ENCODE data around the gene HOXB3. TPM values are rescaled to one million over a fixed set of nuclear protein-coding genes. Genes with fewer than 3 reads are reported as not detected.
"Not testable (repeated sequence)": the region's sequence is repeated elsewhere in the genome, so short reads cannot be mapped to it uniquely, and the experiment has no call there.

HOXB3 gene
- total RNA-seq, 4 donors from 2014 or later: 1.3 to 5.5 (median 2.2) TPM

DNA sequence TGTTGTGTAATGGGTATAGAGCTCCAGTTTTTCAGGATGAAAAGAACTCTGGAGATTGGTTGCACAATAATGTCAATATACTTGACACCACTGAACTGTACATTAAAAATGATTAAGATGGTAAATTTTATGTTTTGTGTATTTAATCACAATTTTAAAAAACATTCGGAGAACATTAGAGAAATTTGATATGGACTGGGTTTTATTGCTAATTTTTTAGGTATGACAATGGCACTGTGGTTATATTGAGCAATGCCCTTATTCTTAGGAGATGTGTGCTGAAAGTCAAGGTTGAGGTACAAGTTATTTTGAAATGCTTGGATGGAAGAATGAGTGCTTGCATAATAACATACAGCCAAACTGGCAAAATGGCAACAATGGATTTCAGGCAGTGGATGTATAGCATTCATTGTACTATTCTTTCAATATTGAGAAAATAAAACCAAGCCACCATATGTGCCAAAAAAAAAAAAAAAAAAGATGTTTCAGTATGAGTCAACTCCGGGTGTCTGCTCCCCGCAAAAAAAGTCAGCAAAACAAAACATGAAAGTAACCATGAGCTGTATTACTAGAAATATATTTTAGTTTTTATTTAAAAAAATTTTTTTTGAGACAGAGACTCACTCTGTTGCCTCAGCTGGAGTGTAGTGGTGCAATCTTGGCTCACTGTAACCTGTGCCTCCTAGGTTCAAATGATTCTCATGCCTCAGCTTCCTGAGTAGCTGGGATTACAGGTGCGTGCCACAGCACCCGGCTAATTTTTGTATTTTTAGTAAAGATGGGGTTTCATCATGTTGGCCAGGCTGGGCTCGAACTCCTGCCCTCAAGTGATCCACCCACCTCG lies 79.1 kb downstream of the HOXB3 start:
- no peak for TF ChIP-seq POLR2A (IDR thresholded peaks at IDR 0.05)
- TF ChIP-seq, protein P1, sequence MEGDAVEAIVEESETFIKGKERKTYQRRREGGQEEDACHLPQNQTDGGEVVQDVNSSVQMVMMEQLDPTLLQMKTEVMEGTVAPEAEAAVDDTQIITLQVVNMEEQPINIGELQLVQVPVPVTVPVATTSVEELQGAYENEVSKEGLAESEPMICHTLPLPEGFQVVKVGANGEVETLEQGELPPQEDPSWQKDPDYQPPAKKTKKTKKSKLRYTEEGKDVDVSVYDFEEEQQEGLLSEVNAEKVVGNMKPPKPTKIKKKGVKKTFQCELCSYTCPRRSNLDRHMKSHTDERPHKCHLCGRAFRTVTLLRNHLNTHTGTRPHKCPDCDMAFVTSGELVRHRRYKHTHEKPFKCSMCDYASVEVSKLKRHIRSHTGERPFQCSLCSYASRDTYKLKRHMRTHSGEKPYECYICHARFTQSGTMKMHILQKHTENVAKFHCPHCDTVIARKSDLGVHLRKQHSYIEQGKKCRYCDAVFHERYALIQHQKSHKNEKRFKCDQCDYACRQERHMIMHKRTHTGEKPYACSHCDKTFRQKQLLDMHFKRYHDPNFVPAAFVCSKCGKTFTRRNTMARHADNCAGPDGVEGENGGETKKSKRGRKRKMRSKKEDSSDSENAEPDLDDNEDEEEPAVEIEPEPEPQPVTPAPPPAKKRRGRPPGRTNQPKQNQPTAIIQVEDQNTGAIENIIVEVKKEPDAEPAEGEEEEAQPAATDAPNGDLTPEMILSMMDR (IDR thresholded peaks at IDR 0.05 in 4 of 5, conservative IDR thresholded peaks at IDR 0.05 in 1 of 5): no peak
- intact Hi-C loops (cut with DNase I; ENCODE audit: low total_unique reads): no loop called here
- no peak overlapping the region for H3K4me3 ChIP-seq
- no peaks in the 10 kb centered on the region for H3K36me3 ChIP-seq
- ATAC-seq: no peak
- in situ Hi-C loops (cut with MboI; ENCODE audit: low sequenced_read_pairs in 4 of 4): no loop called here
- H3K4me1 ChIP-seq: no peaks in the 10 kb centered on the region
- H3K9me3 ChIP-seq: no peaks in the 10 kb centered on the region
- H3K27ac ChIP-seq: no peak overlapping the region
- no peak for DNase-seq
- peaks cover 13 to 40% (median 35%) of the 10 kb centered on the region in 3 donors for H3K27me3 ChIP-seq

DNA sequence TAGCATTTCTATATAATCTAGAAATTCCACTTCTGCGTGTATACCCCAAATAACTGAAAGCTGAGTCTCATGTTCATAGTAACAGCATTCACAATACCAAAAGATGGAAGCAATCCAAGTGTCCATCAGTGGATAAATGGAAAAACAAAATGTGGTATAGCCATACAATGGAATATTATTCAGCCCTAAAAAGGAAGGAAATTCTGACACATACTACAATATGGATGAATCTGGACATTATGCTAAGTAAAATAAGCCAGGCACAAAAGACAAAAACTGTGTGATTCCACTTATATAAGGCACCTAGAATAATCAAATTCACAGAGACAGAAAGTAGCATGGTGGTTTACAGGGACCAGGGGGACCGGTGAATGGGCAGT lies 79.7 kb downstream of the HOXB3 start:
- in situ Hi-C loops (cut with MboI; ENCODE audit: low sequenced_read_pairs in 4 of 4): no loop called here
- no peak overlapping the region for H3K4me3 ChIP-seq
- intact Hi-C loops (cut with DNase I; ENCODE audit: low total_unique reads): no loop called here

DNA sequence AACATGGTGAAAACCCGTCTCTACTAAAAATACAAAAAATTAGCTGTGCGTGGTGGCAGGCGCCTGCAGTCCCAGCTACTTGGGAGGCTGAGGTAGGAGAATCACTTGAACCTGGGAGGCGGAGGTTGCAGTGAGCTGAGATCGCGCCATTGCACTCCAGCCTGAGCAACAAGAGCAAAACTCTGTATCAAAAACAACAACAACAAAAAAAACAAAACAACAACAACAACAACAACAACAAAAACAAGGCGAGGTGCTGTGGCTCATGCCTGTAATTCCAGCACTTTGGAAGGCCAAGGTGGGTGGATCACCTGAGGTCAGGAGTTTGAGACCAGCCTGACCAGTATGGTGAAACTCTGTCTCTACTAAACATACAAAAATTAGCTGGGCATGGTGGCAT lies 80.3 kb downstream of the HOXB3 start:
- H3K4me1 ChIP-seq; H3K4me3 ChIP-seq; ATAC-seq; H3K36me3 ChIP-seq; H3K9me3 ChIP-seq; in situ Hi-C loops (cut with MboI; ENCODE audit: low sequenced_read_pairs in 4 of 4); DNase-seq; H3K27ac ChIP-seq; intact Hi-C loops (cut with DNase I; ENCODE audit: low total_unique reads): not testable (repeated sequence)
- H3K27me3 ChIP-seq: peaks cover 10 to 29% (median 23%) of the 10 kb centered on the region in 3 donors

More for the DNA sequence above, 79.7 kb downstream of the HOXB3 start:
- DNase-seq: no peak
- TF ChIP-seq, protein P1 (IDR thresholded peaks at IDR 0.05 in 4 of 5, conservative IDR thresholded peaks at IDR 0.05 in 1 of 5): no peak
- no peak for TF ChIP-seq POLR2A (IDR thresholded peaks at IDR 0.05)
- H3K36me3 ChIP-seq: no peaks in the 10 kb centered on the region
- peaks cover 13 to 36% (median 29%) of the 10 kb centered on the region in 3 donors for H3K27me3 ChIP-seq
- no peaks in the 10 kb centered on the region for H3K9me3 ChIP-seq
- no peaks in the 10 kb centered on the region for H3K4me1 ChIP-seq
- ATAC-seq: no peak
- H3K27ac ChIP-seq: no peak overlapping the region

DNA sequence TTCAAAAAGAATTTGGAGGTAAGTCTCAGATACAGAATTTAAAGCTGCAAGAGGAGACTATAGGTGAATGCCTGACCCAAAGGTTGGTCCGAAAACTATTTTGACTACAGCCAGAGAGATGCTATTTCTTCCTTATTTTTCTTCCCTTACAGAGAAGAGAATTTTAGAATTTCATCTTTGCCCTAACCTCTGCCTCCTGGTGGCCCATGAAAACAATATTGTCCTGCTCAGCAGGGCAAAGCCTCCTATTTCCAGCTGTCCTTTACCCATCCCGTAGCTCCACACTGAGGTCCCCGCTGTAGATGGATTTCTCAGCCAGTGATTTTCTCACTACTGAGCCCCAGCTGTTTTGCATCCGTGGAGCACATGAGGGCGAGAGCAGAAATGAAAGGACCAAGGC lies 83.8 kb downstream of the HOXB3 start:
- in situ Hi-C loops (cut with MboI; ENCODE audit: low sequenced_read_pairs in 4 of 4): no loop called here

DNA sequence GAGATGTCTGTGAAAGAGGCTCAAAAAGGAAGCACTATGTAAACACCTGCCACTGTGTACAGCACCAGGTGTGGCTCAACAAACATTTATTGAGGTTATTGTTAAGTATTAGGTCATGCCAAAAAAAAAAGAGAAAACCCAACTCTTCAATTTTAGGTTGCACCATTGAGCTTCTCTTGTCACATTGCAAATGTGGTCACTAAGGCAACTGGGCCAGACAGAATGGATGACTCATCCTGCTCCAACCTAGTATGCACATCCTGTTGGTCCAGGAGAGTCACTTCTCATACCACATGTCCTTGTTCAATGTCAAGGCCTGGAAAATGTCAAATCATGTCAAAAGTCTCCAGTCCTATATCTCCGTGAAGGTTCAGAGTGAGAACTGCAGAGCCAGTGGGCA lies 84.3 kb downstream of the HOXB3 start:
- Histone ChIP-seq H3K36me3 (no peaks in the 10 kb centered on the region), H3K4me3 (no peak overlapping the region), H3K27me3 (peaks cover 6 to 17% (median 7%) of the 10 kb centered on the region in 3 donors), H3K4me1 (no peaks in the 10 kb centered on the region), H3K27ac (no peak overlapping the region), H3K9me3 (no peaks in the 10 kb centered on the region)
- ATAC-seq (no peak), DNase-seq (no peak)
- in situ Hi-C loops (cut with MboI; ENCODE audit: low sequenced_read_pairs in 4 of 4) (no loop called here), intact Hi-C loops (cut with DNase I; ENCODE audit: low total_unique reads) (no loop called here)
- TF ChIP-seq POLR2A (IDR thresholded peaks at IDR 0.05): no peak
- TF ChIP-seq, protein P1 (IDR thresholded peaks at IDR 0.05 in 4 of 5, conservative IDR thresholded peaks at IDR 0.05 in 1 of 5): no peak

More for the DNA sequence above, 83.8 kb downstream of the HOXB3 start:
- intact Hi-C loops (cut with DNase I; ENCODE audit: low total_unique reads): no loop called here
- H3K4me3 ChIP-seq: no peak overlapping the region
- no peaks in the 10 kb centered on the region for H3K4me1 ChIP-seq
- H3K9me3 ChIP-seq: no peaks in the 10 kb centered on the region
- DNase-seq: no peak
- no peak for TF ChIP-seq POLR2A (IDR thresholded peaks at IDR 0.05)
- TF ChIP-seq, protein P1 (IDR thresholded peaks at IDR 0.05 in 4 of 5, conservative IDR thresholded peaks at IDR 0.05 in 1 of 5): no peak
- peaks cover 6 to 17% (median 7%) of the 10 kb centered on the region in 3 donors for H3K27me3 ChIP-seq
- no peaks in the 10 kb centered on the region for H3K36me3 ChIP-seq
- ATAC-seq: no peak
- H3K27ac ChIP-seq: no peak overlapping the region

Data from gastrocnemius medialis (tissue), 4 donors.